ENCODE measurements around the gene PRSS56. TPM values are rescaled to one million over a fixed set of nuclear protein-coding genes. Genes with fewer than 3 reads are reported as not detected.

The PRSS56 gene
- total RNA-seq, 1 donor, result not detected

GRCh38 chr2:232483311-232483922, 36.8 kb upstream of the PRSS56 start:
- TF ChIP-seq CTCF (IDR thresholded peaks at IDR 0.05; ENCODE audit: extremely low read depth, low read depth, low read length), result no peak
- no peak overlapping the region for H3K4me2 ChIP-seq (ENCODE audit: insufficient read depth, low read length)
- peaks cover 4% of the 10 kb centered on the region for H4K20me1 ChIP-seq (ENCODE audit: insufficient read depth, low read length)
- peak; percentile 84 for DNase-seq (ENCODE audit: insufficient read length, low spot score, missing footprints)
- no peaks in the 10 kb centered on the region for H3K4me1 ChIP-seq (ENCODE audit: insufficient read depth, low read length)
- no peaks in the 10 kb centered on the region for H3K79me2 ChIP-seq (ENCODE audit: insufficient read depth, low read length)
- H2AFZ ChIP-seq (ENCODE audit: low read length), result no peak overlapping the region
- H3K36me3 ChIP-seq (ENCODE audit: insufficient read depth, low read length), result no peaks in the 10 kb centered on the region
- peaks cover 35% of the 10 kb centered on the region for H3K27me3 ChIP-seq (ENCODE audit: insufficient read depth, low read length)
- H3K9me3 ChIP-seq (ENCODE audit: low read depth, low read length), result no peaks in the 10 kb centered on the region
- no peak overlapping the region for H3K27ac ChIP-seq (ENCODE audit: low read depth, low read length)
- H3K4me3 ChIP-seq (ENCODE audit: insufficient read depth, low read length), result no peak overlapping the region

GRCh38 chr2:232483923-232484627, 36.1 kb upstream of the PRSS56 start:
- Histone ChIP-seq H3K79me2 (ENCODE audit: insufficient read depth, low read length) (no peaks in the 10 kb centered on the region), H4K20me1 (ENCODE audit: insufficient read depth, low read length) (peaks cover 4% of the 10 kb centered on the region), H3K27me3 (ENCODE audit: insufficient read depth, low read length) (peaks cover 41% of the 10 kb centered on the region), H3K36me3 (ENCODE audit: insufficient read depth, low read length) (no peaks in the 10 kb centered on the region), H2AFZ (ENCODE audit: low read length) (no peak overlapping the region), H3K4me3 (ENCODE audit: insufficient read depth, low read length) (no peak overlapping the region), H3K9me3 (ENCODE audit: low read depth, low read length) (no peaks in the 10 kb centered on the region), H3K4me2 (ENCODE audit: insufficient read depth, low read length) (no peak overlapping the region), H3K27ac (ENCODE audit: low read depth, low read length) (no peak overlapping the region), H3K4me1 (ENCODE audit: insufficient read depth, low read length) (no peaks in the 10 kb centered on the region)
- no peak for TF ChIP-seq CTCF (IDR thresholded peaks at IDR 0.05; ENCODE audit: extremely low read depth, low read depth, low read length)
- peak; percentile 61 for DNase-seq (ENCODE audit: insufficient read length, low spot score, missing footprints)

- no peak overlapping the region for H3K4me2 ChIP-seq (ENCODE audit: insufficient read depth, low read length)
- no peak overlapping the region for H3K27ac ChIP-seq (ENCODE audit: low read depth, low read length)
- no peak overlapping the region for H3K4me3 ChIP-seq (ENCODE audit: insufficient read depth, low read length)
- H3K79me2 ChIP-seq (ENCODE audit: insufficient read depth, low read length), result no peaks in the 10 kb centered on the region
- TF ChIP-seq CTCF (IDR thresholded peaks at IDR 0.05; ENCODE audit: extremely low read depth, low read depth, low read length), result no peak
- no peaks in the 10 kb centered on the region for H3K4me1 ChIP-seq (ENCODE audit: insufficient read depth, low read length)
- H3K9me3 ChIP-seq (ENCODE audit: low read depth, low read length), result no peaks in the 10 kb centered on the region
- peaks cover 42% of the 10 kb centered on the region for H3K27me3 ChIP-seq (ENCODE audit: insufficient read depth, low read length)
- DNase-seq (ENCODE audit: insufficient read length, low spot score, missing footprints), result peak; percentile 75
- no peak overlapping the region for H2AFZ ChIP-seq (ENCODE audit: low read length)
- H3K36me3 ChIP-seq (ENCODE audit: insufficient read depth, low read length), result no peaks in the 10 kb centered on the region
- peaks cover 4% of the 10 kb centered on the region for H4K20me1 ChIP-seq (ENCODE audit: insufficient read depth, low read length)
These were observed 35.4 kb upstream of the PRSS56 start for GRCh38 chr2:232484628-232485347.

GRCh38 chr2:232485348-232485756, 34.8 kb upstream of the PRSS56 start:
- peak; percentile 81 for DNase-seq (ENCODE audit: insufficient read length, low spot score, missing footprints)
- Histone ChIP-seq H4K20me1 (ENCODE audit: insufficient read depth, low read length) (peaks cover 4% of the 10 kb centered on the region), H3K4me1 (ENCODE audit: insufficient read depth, low read length) (no peaks in the 10 kb centered on the region), H3K4me3 (ENCODE audit: insufficient read depth, low read length) (no peak overlapping the region), H3K4me2 (ENCODE audit: insufficient read depth, low read length) (no peak overlapping the region), H3K9me3 (ENCODE audit: low read depth, low read length) (no peaks in the 10 kb centered on the region), H3K36me3 (ENCODE audit: insufficient read depth, low read length) (no peaks in the 10 kb centered on the region), H2AFZ (ENCODE audit: low read length) (no peak overlapping the region), H3K79me2 (ENCODE audit: insufficient read depth, low read length) (no peaks in the 10 kb centered on the region), H3K27me3 (ENCODE audit: insufficient read depth, low read length) (peaks cover 42% of the 10 kb centered on the region), H3K27ac (ENCODE audit: low read depth, low read length) (no peak overlapping the region)
- TF ChIP-seq CTCF (IDR thresholded peaks at IDR 0.05; ENCODE audit: extremely low read depth, low read depth, low read length), result no peak
